ENCODE results near the gene COL28A1. TPM values are rescaled to one million over a fixed set of nuclear protein-coding genes. Genes with fewer than 3 reads are reported as not detected.
"Not testable (repeated sequence)": the region's sequence is repeated elsewhere in the genome, so short reads cannot be mapped to it uniquely, and the experiment has no call there.

The COL28A1 gene
- total RNA-seq, 1 donor from 2014 or later = 1.1 TPM

DNA sequence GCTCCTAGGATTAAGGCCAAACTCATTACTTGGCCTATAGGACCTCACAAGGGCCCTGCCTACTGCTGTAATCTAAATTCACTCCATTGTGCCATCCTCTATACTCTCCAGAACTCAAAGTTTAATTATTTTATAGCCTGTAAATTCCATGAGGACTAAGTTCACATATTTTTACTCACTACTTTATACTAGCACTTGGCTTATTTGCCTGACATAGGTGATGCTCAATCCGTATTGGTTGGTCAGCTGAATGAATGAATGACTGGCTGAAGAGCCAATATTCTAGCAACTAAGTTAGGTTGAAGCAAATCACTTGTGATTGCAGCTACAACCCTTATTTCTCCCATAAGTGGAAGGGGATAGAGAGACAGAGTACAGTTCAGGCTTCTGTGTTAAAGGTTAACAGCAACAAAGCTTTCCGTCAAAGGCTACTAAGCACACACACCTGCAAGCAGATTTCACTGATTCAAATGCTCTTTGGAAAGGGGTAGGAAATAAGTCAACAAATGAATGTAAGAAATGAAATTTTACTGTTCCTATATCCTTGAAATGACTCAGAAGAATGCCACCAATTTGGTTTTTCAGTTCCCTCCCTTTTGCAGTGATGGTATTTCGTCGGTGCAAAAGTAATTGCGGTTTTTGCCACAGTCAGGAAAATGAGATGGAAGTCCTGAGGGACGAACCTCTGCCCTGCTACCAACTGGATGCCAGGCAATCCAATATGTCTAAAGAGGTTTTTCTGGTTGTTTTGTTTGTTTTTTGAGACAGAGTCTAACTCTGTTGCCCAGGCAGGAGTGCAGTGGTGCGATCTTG is 120.7 kb downstream of the COL28A1 start:
- H3K27me3 Mint-ChIP-seq (ENCODE audit: unreplicated experiment) = peaks cover 10% of the 10 kb centered on the region
- H3K4me1 Mint-ChIP-seq (ENCODE audit: unreplicated experiment) = no peaks in the 10 kb centered on the region
- DNase-seq (ENCODE audit: extremely low spot score, unreplicated experiment) = no peak
- H3K36me3 Mint-ChIP-seq (ENCODE audit: unreplicated experiment) = no peaks in the 10 kb centered on the region
- no peak overlapping the region for H3K27ac Mint-ChIP-seq (ENCODE audit: unreplicated experiment)
- no peaks in the 10 kb centered on the region for H3K9me3 Mint-ChIP-seq (ENCODE audit: unreplicated experiment)
- H3K4me3 Mint-ChIP-seq (ENCODE audit: unreplicated experiment) = no peak overlapping the region
- TF ChIP-seq, protein P1, sequence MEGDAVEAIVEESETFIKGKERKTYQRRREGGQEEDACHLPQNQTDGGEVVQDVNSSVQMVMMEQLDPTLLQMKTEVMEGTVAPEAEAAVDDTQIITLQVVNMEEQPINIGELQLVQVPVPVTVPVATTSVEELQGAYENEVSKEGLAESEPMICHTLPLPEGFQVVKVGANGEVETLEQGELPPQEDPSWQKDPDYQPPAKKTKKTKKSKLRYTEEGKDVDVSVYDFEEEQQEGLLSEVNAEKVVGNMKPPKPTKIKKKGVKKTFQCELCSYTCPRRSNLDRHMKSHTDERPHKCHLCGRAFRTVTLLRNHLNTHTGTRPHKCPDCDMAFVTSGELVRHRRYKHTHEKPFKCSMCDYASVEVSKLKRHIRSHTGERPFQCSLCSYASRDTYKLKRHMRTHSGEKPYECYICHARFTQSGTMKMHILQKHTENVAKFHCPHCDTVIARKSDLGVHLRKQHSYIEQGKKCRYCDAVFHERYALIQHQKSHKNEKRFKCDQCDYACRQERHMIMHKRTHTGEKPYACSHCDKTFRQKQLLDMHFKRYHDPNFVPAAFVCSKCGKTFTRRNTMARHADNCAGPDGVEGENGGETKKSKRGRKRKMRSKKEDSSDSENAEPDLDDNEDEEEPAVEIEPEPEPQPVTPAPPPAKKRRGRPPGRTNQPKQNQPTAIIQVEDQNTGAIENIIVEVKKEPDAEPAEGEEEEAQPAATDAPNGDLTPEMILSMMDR (IDR thresholded peaks at IDR 0.05) = no peak

DNA sequence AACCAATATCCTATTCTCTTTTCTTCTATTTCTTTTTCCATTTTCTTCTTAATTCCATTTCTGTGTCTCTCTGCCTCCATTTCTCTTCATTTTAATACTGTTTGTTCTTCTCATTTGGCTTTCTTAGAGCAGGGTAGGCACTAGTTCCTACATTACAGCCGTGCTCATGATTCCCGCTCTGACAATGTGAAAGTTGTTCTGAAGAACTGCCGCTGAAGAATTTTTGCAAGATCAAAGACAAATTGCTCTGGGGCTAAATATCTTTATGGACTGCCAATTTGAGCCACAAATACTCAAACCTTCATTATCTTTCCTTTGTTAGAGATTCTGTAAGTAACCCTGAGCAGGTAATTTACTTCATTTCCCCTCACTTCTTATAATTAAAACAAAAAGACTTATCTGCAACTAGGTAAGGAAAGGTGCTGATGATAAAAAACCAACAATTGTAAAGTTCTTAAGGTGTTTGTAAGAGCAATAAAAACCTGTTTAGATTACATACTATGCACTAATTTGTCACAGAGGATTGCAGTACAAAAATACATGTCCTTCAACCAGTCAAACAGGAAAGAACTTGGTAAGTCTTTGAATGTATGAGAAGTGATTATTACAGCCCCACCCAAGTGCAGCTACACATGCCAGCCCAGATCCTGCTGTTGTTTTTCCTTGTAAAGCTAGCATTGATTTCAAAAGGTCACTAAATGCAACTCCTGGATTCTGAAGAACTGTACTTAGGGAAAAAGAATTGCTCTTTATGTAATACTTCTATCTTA is 127.5 kb downstream of the COL28A1 start:
- Mint-ChIP-seq H3K27ac (ENCODE audit: unreplicated experiment) (no peak overlapping the region), H3K9me3 (ENCODE audit: unreplicated experiment) (peaks cover 14% of the 10 kb centered on the region)
- TF ChIP-seq, protein P1 (IDR thresholded peaks at IDR 0.05) = no peak

DNA sequence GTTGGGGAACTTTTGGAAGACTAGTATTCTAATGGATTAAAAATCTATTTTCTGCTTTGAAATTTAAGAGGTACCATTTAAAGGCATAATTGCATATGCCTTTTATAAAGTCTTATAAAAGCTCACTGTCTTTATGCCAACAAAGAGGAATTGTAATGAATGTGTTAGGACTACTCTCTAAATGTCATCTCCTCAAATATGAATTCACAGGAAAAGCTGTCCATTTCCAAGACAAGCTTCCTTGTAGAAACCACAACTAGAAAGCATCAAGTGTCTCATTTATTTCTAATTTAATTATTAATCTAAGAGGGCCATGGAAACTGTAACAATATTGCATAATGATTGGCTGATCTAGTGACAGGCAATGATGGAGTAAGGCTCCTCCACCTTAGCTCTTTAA is 130.2 kb downstream of the COL28A1 start:
- Mint-ChIP-seq H3K36me3 (ENCODE audit: unreplicated experiment) (no peaks in the 10 kb centered on the region), H3K4me3 (ENCODE audit: unreplicated experiment) (no peak overlapping the region), H3K27me3 (ENCODE audit: unreplicated experiment) (peaks cover 27% of the 10 kb centered on the region), H3K27ac (ENCODE audit: unreplicated experiment) (no peak overlapping the region), H3K4me1 (ENCODE audit: unreplicated experiment) (no peaks in the 10 kb centered on the region), H3K9me3 (ENCODE audit: unreplicated experiment) (peaks cover 14% of the 10 kb centered on the region)
- TF ChIP-seq, protein P1 (IDR thresholded peaks at IDR 0.05) = no peak
- DNase-seq (ENCODE audit: extremely low spot score, unreplicated experiment) = no peak

More for the DNA sequence above, 127.5 kb downstream of the COL28A1 start:
- H3K4me3 Mint-ChIP-seq (ENCODE audit: unreplicated experiment) = no peak overlapping the region
- DNase-seq (ENCODE audit: extremely low spot score, unreplicated experiment) = no peak
- H3K27me3 Mint-ChIP-seq (ENCODE audit: unreplicated experiment) = peaks cover 21% of the 10 kb centered on the region
- no peaks in the 10 kb centered on the region for H3K36me3 Mint-ChIP-seq (ENCODE audit: unreplicated experiment)
- H3K4me1 Mint-ChIP-seq (ENCODE audit: unreplicated experiment) = no peaks in the 10 kb centered on the region

DNA sequence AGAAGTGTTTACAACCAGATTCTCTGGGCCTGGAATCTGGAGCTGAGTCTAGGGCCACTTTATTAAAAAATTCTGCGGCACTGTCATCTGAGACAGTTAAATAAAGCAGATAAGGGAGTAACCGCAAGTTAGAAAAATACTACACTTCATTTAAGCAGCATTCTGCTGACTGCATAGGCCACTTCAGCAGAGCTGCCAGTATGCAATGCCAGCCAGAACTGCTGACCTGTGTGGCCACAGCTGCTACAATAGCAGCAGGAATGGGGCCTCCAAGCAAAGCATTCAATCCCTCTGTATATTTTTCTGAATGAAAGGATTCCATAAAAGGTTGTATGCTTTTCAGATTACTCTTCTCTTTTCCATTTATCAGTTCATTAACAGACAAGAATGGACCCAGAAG is 136.0 kb downstream of the COL28A1 start:
- TF ChIP-seq, protein P1 (IDR thresholded peaks at IDR 0.05) = no peak
- H3K27ac Mint-ChIP-seq (ENCODE audit: unreplicated experiment) = no peak overlapping the region
- peaks cover 15% of the 10 kb centered on the region for H3K27me3 Mint-ChIP-seq (ENCODE audit: unreplicated experiment)
- H3K9me3 Mint-ChIP-seq (ENCODE audit: unreplicated experiment) = no peaks in the 10 kb centered on the region
- no peak for DNase-seq (ENCODE audit: extremely low spot score, unreplicated experiment)
- H3K4me3 Mint-ChIP-seq (ENCODE audit: unreplicated experiment) = no peak overlapping the region
- no peaks in the 10 kb centered on the region for H3K36me3 Mint-ChIP-seq (ENCODE audit: unreplicated experiment)
- no peaks in the 10 kb centered on the region for H3K4me1 Mint-ChIP-seq (ENCODE audit: unreplicated experiment)

DNA sequence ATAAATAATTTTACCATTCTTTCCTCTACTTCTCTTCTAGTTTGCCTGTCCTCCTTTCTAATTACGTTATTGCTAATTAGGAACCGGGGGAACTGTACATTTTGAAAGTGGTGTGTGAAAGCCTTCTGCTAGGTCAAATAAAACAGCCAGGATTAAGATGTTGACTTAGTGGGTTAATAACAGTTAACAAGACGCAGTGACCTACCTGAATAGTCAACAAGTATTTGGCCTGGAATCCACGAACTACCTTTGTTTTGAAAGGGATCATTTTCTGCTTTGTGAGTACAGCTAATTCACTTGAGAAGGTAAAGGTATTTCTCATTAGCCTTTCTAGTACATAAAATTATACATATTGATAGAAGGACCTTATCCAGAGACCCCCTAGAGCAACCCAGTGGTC is 139.9 kb downstream of the COL28A1 start:
- H3K27ac Mint-ChIP-seq (ENCODE audit: unreplicated experiment) = no peak overlapping the region
- TF ChIP-seq, protein P1 (IDR thresholded peaks at IDR 0.05) = no peak
- no peak for DNase-seq (ENCODE audit: extremely low spot score, unreplicated experiment)
- H3K4me1 Mint-ChIP-seq (ENCODE audit: unreplicated experiment) = no peaks in the 10 kb centered on the region
- no peak overlapping the region for H3K4me3 Mint-ChIP-seq (ENCODE audit: unreplicated experiment)
- H3K27me3 Mint-ChIP-seq (ENCODE audit: unreplicated experiment) = peaks cover 2% of the 10 kb centered on the region
- H3K9me3 Mint-ChIP-seq (ENCODE audit: unreplicated experiment) = peaks cover 13% of the 10 kb centered on the region
- peaks cover 2% of the 10 kb centered on the region for H3K36me3 Mint-ChIP-seq (ENCODE audit: unreplicated experiment)

DNA sequence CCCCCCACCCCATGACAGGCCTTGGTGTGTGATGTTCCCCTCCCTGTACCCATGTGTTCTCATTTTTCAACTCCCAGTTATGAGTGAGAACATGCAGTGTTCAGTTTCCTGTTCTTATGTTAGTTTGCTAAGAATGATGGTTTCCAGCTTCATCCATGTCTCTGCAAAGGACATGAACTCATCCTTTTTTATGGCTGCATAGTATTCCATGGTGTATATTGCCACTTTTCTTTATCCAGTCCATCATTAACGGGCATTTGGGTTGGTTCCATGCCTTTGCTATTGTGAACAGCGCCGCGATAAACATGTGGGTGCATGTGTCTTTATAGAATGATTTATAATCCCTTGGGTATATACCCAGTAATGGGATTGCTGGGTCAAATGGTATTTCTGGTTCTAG is 147.5 kb downstream of the COL28A1 start:
- not testable (repeated sequence) for H3K36me3 Mint-ChIP-seq (ENCODE audit: unreplicated experiment); DNase-seq (ENCODE audit: extremely low spot score, unreplicated experiment); H3K27me3 Mint-ChIP-seq (ENCODE audit: unreplicated experiment); H3K4me1 Mint-ChIP-seq (ENCODE audit: unreplicated experiment); H3K4me3 Mint-ChIP-seq (ENCODE audit: unreplicated experiment); H3K27ac Mint-ChIP-seq (ENCODE audit: unreplicated experiment)
- H3K9me3 Mint-ChIP-seq (ENCODE audit: unreplicated experiment) = peaks cover 28% of the 10 kb centered on the region
